Stimulated activated CD8-positive, alpha-beta memory T cell treated with anti-CD3 and anti-CD28 coated beads, Interleukin-4, amount 100 ng/mL, for 48 hours (primary cell): ENCODE results near the gene MOB1B.
"Not testable (repeated sequence)": the region's sequence is repeated elsewhere in the genome, so short reads cannot be mapped to it uniquely, and the experiment has no call there.

Source experiments
- DNase-seq: peaks from one replicate; pipeline ENCODE4 v3.0.0-alpha.2; 2020

MOB1B gene

GRCh38 chr4:70901984-70902576 lies at the start of gene MOB1B:
MOB1B (plus strand) TSS chr4:70902369; CDS start chr4:70902537, 168 bp downstream.
- peak; percentile 89 for DNase-seq

GRCh38 chr4:70855464-70855863 lies 46.7 kb upstream of the MOB1B start:
- no peak for DNase-seq

- no peak for DNase-seq
These were observed 43.7 kb upstream of the MOB1B start for GRCh38 chr4:70858454-70858853.

GRCh38 chr4:70859066-70859465 lies 43.1 kb upstream of the MOB1B start:
- no peak for DNase-seq

GRCh38 chr4:70863099-70863790 lies 38.9 kb upstream of the MOB1B start:
- no peak for DNase-seq

DNA sequence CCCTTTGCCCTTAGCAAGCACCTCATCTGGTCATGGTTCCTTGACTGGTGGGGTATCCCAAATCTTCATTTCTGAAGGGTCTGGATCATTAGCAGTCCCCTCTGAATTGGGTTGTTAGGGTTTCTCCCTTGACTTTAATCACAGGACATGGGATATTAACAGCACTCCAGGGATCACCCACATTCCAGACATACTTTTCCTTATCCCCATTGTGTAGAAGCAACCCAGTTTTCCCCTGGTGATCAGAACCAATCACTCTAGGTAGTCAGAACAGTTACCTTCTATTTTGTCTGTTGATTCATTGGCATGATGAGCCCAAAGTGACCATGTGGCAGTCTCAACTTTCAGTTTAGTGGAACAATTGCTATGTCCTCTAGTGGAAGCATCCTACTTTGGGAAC lies 33.4 kb upstream of the MOB1B start:
- DNase-seq = no peak

GRCh38 chr4:70873216-70873615 lies 29.0 kb upstream of the MOB1B start:
- no peak for DNase-seq

DNA sequence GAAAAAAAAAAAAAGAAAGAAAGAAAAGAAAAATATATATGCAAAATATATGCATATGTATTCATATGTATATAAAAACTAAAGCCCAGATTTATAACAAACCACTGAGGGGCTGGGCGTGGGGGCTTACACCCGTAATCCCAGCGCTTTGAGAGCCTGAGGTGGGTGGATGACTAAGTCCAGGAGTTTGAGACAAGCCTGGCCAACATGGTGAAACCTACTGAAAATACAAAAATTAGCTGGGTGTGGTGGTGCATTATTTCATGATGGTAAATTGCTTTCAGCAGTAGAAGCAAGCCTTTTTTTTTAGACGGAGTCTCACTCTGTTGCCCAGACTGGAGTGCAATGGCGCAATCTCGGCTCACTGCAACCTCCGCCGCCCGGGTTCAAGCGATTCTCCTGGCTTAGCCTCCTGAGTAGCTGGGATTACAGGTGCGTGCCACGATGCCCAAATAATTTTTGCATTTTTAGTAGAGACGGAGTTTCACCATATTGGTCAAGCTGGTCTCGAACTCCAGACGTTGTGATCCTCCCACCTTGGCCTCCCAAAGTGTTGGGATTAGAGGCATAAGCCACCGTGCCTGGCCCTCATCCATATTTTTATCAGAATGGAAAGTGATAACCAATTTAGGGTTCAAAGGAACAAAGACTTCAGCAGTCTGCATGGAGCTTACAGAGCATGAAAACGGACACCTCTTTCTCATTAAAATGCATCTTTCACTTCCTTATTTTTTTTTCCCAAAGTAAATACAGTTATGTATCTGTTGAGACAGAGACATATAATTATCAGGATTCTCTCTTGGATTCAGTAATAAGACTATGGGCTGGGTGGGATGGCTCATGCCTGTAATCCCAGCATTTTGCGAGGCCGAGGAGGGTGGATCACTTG lies 27.7 kb upstream of the MOB1B start:
- no peak for DNase-seq

GRCh38 chr4:70877556-70877955 lies 24.6 kb upstream of the MOB1B start:
- DNase-seq = no peak

GRCh38 chr4:70880739-70881138 lies 21.4 kb upstream of the MOB1B start:
- no peak for DNase-seq

- no peak for DNase-seq
These were observed 17.0 kb upstream of the MOB1B start for GRCh38 chr4:70885174-70885573.

DNA sequence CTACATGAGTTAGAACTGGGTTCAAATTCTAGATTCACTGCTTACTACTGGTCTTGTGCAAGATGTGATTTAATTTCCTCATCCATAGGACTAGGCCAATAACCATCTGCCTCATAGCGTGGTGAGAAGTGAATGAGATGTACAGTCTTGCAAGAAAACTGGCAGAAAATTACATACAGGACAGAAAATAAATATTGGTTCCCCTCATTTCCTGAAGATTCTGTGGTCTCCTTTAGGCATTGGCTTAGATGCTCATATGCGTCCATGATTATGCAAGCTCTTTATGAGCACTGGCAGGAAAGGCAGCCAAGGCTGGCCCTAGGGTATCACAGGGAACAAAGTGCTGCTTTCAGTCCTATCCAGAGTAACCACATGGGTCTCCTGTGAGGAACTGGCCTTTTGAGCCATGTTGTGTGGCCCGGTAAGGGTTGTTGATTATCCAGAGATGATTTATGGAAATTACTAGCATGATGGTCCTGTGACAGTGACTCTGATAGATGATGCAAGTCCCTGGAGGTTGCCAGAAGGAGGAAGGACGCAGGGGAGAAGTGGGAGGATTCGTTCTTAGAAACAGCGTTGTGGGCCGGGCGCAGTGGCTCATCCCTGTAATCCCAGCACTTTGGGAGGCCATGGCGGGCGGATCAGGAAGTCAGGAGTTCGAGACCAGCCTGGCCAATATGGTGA lies 9.9 kb upstream of the MOB1B start:
- no peak for DNase-seq

- no peak for DNase-seq
These were observed 8.4 kb upstream of the MOB1B start for GRCh38 chr4:70893790-70894189.

- no peak for DNase-seq
These were observed 6.8 kb upstream of the MOB1B start for GRCh38 chr4:70895405-70895804.

DNA sequence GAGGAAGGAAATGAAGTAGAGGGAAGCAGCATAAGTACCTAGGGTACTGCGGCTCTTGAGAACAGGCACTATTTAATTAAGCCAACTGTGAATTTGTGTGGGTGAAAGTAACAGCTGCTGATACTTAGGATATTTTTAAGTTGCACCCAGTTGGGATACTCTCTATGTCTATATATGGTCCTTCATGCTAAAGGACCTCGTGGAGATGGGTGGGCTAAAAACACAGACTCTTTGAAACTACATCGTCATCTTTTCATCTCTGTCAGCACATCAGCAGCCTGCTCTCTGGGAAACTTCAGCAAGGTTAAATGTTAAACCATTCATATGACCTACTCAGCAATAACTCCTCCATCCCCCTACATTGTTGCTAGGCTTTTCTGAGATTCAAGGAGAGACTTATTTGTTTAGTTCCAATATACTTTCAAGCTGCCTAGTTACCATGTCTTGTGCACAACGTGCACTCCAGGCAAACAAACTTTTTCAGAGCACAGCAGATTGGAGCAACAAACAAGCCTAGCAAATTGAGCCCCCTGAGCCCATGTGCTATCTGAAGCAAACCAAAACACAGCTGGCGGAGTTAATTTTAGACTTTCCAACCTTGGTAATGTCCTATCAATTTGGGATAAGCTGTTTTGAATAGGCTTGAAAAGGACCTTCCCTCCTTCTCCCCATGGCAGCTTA lies 6.2 kb upstream of the MOB1B start:
- no peak for DNase-seq

DNA sequence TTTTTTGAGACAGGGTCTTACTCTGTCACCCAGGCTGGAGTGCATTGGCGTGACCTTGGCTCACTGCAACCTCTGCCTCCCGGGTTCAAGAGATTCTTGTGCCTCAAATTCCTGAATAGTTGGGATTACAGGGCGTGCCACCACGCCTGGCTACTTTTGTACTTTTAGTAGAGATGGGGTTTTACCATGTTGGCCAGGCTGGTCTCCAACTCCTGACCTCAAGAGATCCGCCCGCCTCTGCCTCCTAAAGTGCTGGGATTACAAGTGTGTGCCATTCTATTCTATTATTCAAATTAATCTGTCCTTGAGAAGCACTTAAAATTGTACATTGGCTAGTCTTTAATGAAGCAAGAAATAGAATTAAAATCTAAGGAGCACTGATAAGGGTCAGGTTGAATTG lies 3.6 kb upstream of the MOB1B start:
- not testable (repeated sequence) for DNase-seq

- DNase-seq = no peak
These were observed 574 bp upstream of the MOB1B start for GRCh38 chr4:70901607-70901983.

GRCh38 chr4:70902577-70903290 lies 565 bp downstream of the MOB1B start:
- peak; percentile 50 for DNase-seq

GRCh38 chr4:70903291-70903603 lies 1.1 kb downstream of the MOB1B start:
- no peak for DNase-seq

DNA sequence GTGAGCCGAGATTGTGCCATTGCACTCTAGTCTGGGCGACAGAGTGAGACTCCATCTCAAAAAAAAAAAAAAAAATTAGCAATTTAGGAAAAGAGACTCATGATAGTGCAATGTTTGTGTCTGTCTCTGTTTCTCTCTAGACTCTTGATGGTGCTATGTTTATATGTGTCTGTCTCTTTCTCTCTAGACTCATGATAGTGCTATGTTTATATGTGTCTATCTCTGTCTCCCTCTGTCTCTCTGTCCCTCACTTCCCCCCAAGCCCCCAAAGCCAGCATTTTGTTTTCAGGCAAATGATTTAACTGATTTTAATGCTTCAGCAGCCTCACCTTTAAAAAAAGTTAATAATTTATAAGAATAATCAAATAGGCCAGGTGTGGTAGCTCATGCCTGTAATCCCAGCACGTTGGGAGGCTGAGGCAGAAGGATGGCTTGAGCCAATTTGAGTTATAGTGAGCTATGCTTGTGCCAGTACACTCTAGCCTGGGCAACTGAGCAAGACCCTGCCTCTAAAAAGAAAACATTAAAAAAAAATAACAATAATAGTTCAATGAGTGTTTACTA lies 6.9 kb downstream of the MOB1B start:
- no peak for DNase-seq

DNA sequence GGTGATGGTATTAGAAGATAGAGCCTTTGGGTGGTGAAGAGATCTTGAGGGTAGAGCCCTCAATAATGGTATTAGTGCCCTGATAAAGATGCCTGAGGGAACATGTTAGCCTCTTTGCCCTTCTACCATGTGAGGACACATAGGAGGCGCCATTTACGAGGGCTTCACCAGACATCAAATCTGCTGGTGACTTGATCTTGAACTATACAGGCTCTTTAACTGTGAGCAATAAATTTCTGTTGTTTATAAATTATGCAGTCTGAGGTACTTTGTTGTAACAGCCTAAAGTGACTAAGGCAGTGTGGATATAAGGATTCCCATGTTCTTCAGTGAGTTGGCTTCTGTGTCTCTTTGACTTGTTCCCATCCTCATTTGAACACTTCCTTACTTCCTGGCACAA lies 11.8 kb downstream of the MOB1B start:
- no peak for DNase-seq

GRCh38 chr4:70914631-70915030 lies 12.5 kb downstream of the MOB1B start:
- DNase-seq = no peak
